ENCODE measurements around the gene AOPEP.
A peak's percentile ranks its signal among the peaks of the same experiment; 100 is the strongest.

AOPEP gene

DNA sequence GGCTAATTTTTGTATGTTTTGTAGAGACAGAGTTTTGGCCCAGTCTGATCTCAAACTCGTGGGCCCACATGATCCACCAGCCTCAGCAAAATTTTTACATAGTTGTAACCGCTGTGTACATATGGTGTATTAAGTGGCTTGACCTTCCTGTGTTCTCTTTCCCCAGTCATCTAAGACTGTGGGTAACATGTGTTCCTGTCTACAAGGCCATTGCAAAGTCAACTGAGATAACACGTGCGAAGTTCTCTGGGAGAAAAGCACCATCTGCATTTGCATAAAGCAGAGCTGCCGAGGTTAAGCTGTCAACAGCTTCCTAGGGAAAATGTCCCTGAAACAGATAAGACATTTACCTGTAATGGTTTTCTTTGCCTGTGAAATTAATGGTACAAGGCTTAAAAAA, 317.3 kb downstream of the AOPEP start:
- no peak for DNase-seq (ENCODE audit: extremely low read depth, low read depth)
- no peak overlapping the region for H3K4me3 ChIP-seq (replicated peaks; ENCODE audit: low read depth, low read length)
- TF ChIP-seq, protein P1, sequence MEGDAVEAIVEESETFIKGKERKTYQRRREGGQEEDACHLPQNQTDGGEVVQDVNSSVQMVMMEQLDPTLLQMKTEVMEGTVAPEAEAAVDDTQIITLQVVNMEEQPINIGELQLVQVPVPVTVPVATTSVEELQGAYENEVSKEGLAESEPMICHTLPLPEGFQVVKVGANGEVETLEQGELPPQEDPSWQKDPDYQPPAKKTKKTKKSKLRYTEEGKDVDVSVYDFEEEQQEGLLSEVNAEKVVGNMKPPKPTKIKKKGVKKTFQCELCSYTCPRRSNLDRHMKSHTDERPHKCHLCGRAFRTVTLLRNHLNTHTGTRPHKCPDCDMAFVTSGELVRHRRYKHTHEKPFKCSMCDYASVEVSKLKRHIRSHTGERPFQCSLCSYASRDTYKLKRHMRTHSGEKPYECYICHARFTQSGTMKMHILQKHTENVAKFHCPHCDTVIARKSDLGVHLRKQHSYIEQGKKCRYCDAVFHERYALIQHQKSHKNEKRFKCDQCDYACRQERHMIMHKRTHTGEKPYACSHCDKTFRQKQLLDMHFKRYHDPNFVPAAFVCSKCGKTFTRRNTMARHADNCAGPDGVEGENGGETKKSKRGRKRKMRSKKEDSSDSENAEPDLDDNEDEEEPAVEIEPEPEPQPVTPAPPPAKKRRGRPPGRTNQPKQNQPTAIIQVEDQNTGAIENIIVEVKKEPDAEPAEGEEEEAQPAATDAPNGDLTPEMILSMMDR (IDR thresholded peaks at IDR 0.05; ENCODE audit: low read depth, low read length, missing control alignments): no peak

DNA sequence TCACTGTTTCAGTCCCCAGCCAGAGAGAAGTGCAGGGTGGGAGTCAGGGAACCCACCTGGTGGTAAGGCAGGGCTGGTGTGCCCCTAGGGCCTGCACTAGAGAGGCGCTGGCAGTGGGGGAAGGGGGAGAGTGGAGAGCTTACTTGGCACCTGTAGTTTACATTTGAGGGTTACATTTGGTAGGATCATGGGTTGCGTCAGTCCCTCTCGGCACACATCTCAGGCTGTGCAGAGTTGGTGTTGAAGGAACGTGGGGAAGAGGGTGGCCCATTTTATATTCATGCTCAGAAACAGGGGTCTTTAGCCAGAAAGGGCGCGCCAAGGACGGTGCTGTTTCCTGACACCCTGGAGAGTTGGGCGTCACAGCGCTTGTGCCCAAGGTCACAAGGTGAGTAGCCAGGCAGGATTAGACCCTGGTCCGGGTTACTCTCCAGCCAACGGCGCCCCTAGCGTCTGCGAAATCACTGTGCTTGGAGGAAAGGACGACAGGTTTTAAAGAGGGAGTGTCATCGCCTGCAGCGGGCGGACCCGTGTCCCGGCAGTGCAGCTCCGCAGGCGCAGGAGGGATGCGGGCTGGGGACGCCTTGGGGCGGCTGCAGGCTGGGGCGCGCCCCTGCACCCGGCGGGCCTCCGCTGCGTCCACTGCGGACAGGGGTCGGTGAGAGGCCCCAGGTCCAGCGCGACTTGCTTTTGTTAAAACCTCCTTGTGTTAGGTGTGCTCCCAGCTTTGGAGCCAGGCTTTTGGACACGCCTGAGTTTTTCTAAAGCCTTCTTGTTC, 318.4 kb downstream of the AOPEP start:
- TF ChIP-seq, protein P1 (IDR thresholded peaks at IDR 0.05; ENCODE audit: low read depth, low read length, missing control alignments): peak; percentile 50
- no peak for DNase-seq (ENCODE audit: extremely low read depth, low read depth)
- peak overlapping the region; percentile 8 for H3K4me3 ChIP-seq (replicated peaks; ENCODE audit: low read depth, low read length)

DNA sequence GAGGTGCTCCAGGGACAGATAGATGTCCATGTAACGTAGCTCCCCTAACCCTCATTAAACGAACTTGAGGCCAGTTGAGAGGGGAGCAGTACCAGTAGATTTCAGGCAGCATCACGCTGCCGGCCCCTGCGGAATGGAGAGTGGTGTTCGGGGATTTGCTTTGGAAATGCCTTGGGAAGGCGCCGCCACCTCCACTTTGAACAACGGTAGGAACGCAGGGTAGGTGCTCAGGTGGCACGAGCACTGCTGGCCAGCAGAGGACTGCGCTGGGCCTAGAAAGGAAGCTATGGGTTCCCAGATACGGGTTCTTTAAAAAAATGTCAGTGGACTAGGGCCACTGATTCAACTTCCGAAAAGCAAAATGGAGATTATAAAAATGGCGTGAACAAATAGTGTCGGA, 319.3 kb downstream of the AOPEP start:
- TF ChIP-seq, protein P1 (IDR thresholded peaks at IDR 0.05; ENCODE audit: low read depth, low read length, missing control alignments): no peak
- H3K4me3 ChIP-seq (replicated peaks; ENCODE audit: low read depth, low read length): peak overlapping the region; percentile 8
- DNase-seq (ENCODE audit: extremely low read depth, low read depth): no peak

DNA sequence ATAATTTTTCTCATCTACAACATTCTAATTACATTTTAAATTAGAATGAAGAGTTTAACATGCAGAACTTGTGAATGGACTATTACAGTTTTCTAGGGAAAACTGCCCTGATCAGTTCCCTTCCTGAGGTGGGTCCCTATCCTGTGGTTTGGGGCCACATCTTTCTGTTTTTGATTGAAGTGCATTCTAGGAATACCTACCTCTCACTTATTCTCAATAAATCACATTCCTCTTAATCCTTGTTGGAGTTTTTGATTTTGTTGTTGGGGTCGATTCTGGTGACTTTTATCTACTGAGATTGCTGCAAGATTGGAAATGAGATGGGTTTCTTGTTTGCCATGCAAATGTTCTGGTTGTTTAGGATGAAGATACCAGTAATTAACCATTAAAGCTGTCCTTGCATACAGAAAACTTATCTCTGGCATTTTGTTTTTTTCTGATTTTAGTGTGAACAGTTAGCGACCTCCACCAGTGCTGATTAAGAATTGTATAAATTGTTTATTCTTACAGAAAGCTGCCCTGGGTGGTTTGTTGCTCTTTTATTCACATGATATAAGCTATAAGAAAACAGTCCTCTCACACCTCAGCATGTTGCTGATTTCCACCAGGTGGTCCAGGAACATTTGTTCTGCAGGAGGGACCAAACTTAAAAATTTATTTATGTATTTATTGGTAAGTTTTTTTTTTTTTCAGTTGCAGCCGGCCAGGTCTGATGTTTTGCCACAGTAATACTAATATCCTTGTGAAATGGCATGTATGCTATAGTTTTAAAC, 321.1 kb downstream of the AOPEP start:
- TF ChIP-seq, protein P1 (IDR thresholded peaks at IDR 0.05; ENCODE audit: low read depth, low read length, missing control alignments): no peak
- DNase-seq (ENCODE audit: extremely low read depth, low read depth): no peak
- no peak overlapping the region; the same call in 1 of the 2 replicates for H3K4me3 ChIP-seq (replicated peaks; ENCODE audit: low read depth, low read length)

DNA sequence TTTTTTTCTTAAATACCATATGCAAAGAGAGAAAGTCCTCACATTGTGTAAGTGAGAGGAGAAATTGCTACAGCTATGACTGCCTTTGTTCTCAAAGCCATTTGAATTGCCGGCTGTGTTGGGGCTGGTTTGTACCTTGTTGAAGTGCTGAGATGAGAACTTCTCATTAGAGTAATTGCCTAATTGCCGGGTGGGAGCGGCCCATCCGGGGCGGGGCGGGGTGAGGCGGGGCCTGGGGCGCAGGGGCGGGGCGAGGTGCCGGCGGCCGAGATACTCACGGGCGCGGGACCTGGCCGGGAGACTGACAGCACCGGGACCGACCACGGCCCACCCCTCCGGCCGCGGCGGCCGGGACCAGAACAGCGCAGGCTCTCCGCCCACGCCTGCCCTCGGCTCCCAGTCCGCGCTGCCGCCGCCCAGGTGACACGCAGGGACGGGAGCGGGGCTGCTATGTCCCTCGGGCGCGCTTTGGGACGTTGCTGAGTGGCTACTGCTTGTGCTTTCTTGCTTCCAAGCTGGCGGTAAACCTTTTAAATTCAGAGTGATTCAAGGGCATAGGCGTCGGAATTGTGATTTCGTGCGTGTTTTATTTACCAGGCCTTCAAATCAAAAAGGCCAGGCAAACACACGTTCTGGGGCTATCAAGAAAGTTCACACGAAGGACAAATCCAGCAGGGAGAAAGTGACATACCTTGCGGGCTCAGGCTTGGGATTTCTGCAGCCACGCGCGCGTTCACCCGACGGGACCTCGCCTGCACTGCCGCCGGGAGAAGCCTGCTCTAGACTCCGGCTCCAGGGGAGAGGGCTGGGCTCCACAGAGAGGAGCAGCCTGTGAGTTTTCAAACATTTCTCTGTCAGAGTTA, 322.0 kb downstream of the AOPEP start:
- DNase-seq (ENCODE audit: extremely low read depth, low read depth): no peak
- peak overlapping the region; percentile 54 for H3K4me3 ChIP-seq (replicated peaks; ENCODE audit: low read depth, low read length)
- TF ChIP-seq, protein P1 (IDR thresholded peaks at IDR 0.05; ENCODE audit: low read depth, low read length, missing control alignments): no peak

DNA sequence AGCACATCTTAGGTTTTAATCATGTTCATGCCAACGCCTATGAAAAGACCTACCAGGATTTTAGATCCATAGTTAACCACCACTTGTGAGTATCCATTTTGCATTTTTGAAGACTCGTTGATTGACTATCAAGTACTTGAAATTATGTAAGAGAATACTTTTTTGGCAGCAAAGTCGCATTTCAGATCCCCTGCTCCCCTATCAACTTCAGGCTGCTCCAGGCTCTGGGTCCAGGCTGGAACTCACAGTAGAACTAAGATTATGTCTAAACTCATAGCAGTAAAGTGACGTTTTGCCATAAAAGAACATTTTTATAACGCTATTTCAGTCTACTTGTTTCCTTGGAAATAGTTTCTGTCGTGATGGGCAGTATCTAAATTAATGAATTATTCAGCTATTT, 323.3 kb downstream of the AOPEP start:
- TF ChIP-seq, protein P1 (IDR thresholded peaks at IDR 0.05; ENCODE audit: low read depth, low read length, missing control alignments): no peak
- no peak for DNase-seq (ENCODE audit: extremely low read depth, low read depth)
- H3K4me3 ChIP-seq (replicated peaks; ENCODE audit: low read depth, low read length): peak overlapping the region; percentile 54

Measured in HFF-Myc (cell line).